BE2C (cell line): Measurements from ENCODE around the gene DSCAM.

Experiments used
- DNase-seq: peaks from one replicate; pipeline ENCODE4 v3.0.0-alpha.2; 2020
- H3K27me3 ChIP-seq: fragments of 250-450 bp; sonication (Bioruptor Pico); 2 replicates; pipeline ENCODE4 v1.5.1; 2020; ENCODE audit warnings: mild to moderate bottlenecking
- H3K36me3 ChIP-seq: fragments of 250-450 bp; sonication (Bioruptor Pico); 2 replicates; pipeline ENCODE4 v1.5.1; 2020; ENCODE audit warnings: mild to moderate bottlenecking
- H3K4me1 ChIP-seq: fragments of 250-450 bp; sonication (Bioruptor Pico); 2 replicates; pipeline ENCODE4 v1.5.1; 2020
- H3K4me3 ChIP-seq: 2 replicates; pipeline ENCODE4 v1.5.1; 2011; ENCODE audit warnings: low read depth, low read length
- H3K9me3 ChIP-seq: fragments of 250-450 bp; sonication (Bioruptor Pico); 2 replicates; pipeline ENCODE4 v1.5.1; 2020
- TF ChIP-seq, protein P1 (sequence below): IDR thresholded peaks from 2 replicates; pipeline ENCODE4 v1.5.1; 2012; ENCODE audit warnings: mild to moderate bottlenecking, low read depth, low read length

DSCAM gene

DNA sequence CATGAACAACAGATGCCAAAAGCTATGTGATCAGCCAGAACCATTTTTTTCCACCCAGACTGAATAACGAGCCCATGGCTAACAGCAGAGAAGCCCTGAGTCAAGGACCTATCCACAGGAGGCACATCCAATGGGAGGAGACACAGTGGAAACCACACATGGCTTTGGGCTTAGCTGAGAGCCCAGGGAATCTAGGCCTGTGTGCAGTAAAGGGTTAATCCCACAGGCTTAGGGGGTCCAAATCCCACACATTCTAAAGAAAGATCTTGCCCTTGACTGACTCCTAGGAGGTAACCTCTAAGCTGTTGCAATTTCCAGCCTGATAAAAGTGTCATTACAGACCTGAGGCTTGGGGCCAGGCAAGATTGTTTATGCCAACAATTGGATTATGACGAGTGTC lies 194.5 kb downstream of the DSCAM start:
- no peak for DNase-seq
- Histone ChIP-seq H3K27me3 (no peaks in the 10 kb centered on the region), H3K4me3 (no peak overlapping the region), H3K9me3 (no peaks in the 10 kb centered on the region; the same call in 1 of the 2 replicates), H3K4me1 (no peaks in the 10 kb centered on the region), H3K36me3 (no peaks in the 10 kb centered on the region)
- TF ChIP-seq, protein P1, sequence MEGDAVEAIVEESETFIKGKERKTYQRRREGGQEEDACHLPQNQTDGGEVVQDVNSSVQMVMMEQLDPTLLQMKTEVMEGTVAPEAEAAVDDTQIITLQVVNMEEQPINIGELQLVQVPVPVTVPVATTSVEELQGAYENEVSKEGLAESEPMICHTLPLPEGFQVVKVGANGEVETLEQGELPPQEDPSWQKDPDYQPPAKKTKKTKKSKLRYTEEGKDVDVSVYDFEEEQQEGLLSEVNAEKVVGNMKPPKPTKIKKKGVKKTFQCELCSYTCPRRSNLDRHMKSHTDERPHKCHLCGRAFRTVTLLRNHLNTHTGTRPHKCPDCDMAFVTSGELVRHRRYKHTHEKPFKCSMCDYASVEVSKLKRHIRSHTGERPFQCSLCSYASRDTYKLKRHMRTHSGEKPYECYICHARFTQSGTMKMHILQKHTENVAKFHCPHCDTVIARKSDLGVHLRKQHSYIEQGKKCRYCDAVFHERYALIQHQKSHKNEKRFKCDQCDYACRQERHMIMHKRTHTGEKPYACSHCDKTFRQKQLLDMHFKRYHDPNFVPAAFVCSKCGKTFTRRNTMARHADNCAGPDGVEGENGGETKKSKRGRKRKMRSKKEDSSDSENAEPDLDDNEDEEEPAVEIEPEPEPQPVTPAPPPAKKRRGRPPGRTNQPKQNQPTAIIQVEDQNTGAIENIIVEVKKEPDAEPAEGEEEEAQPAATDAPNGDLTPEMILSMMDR: no peak

- H3K4me1 ChIP-seq: no peaks in the 10 kb centered on the region
- H3K9me3 ChIP-seq: no peaks in the 10 kb centered on the region; the same call in 1 of the 2 replicates
- DNase-seq: no peak
- TF ChIP-seq, protein P1: no peak
- H3K27me3 ChIP-seq: no peaks in the 10 kb centered on the region
- no peaks in the 10 kb centered on the region for H3K36me3 ChIP-seq
- no peak overlapping the region for H3K4me3 ChIP-seq
Observed at GRCh38 chr21:40647706-40648105, 199.3 kb downstream of the DSCAM start.

GRCh38 chr21:40646651-40647050 lies 200.3 kb downstream of the DSCAM start:
- DNase-seq: no peak
- TF ChIP-seq, protein P1: no peak
- Histone ChIP-seq H3K4me1 (no peaks in the 10 kb centered on the region), H3K9me3 (no peaks in the 10 kb centered on the region; the same call in 1 of the 2 replicates), H3K36me3 (no peaks in the 10 kb centered on the region), H3K4me3 (no peak overlapping the region), H3K27me3 (no peaks in the 10 kb centered on the region)

GRCh38 chr21:40641042-40641441 lies 205.9 kb downstream of the DSCAM start:
- Histone ChIP-seq H3K9me3 (no peaks in the 10 kb centered on the region), H3K36me3 (no peaks in the 10 kb centered on the region), H3K4me1 (no peaks in the 10 kb centered on the region), H3K4me3 (no peak overlapping the region), H3K27me3 (no peaks in the 10 kb centered on the region)
- TF ChIP-seq, protein P1: no peak
- DNase-seq: no peak

DNA sequence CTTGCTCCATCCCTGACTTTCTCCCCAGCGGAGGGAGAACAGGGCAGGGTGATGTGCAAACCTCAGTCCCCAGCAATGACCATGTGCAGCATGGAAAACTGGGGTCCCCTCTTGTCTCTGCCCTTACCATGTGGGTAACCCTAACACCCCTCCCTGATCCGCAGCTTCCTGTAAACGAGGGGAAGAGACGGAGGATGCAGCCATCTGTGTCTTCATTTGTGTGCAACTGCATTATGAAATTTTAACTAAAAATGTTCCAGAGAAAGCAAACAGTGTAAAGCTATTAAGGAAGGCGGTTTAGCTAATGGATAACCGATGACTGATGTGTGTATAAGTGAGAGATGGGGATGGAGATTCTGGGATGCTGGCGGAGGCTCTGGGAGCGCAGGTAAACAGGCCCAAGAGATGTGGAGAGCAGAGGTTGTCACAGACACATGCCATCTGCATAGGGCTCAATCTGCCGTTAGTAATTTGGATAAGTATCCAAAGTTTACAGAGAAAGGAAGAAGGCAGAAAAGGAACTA lies 206.6 kb downstream of the DSCAM start:
- Histone ChIP-seq H3K9me3 (no peaks in the 10 kb centered on the region), H3K4me1 (no peaks in the 10 kb centered on the region), H3K27me3 (no peaks in the 10 kb centered on the region), H3K36me3 (no peaks in the 10 kb centered on the region), H3K4me3 (no peak overlapping the region)
- no peak for DNase-seq
- TF ChIP-seq, protein P1: no peak

GRCh38 chr21:40639616-40640194 lies 207.3 kb downstream of the DSCAM start:
- no peaks in the 10 kb centered on the region for H3K4me1 ChIP-seq
- H3K9me3 ChIP-seq: no peaks in the 10 kb centered on the region
- H3K36me3 ChIP-seq: no peaks in the 10 kb centered on the region
- no peak for DNase-seq
- no peak overlapping the region for H3K4me3 ChIP-seq
- TF ChIP-seq, protein P1: no peak
- no peaks in the 10 kb centered on the region for H3K27me3 ChIP-seq
